GM21825 (cell line): ENCODE data around the gene UFM1.
"Not testable (repeated sequence)": the region's sequence is repeated elsewhere in the genome, so short reads cannot be mapped to it uniquely, and the experiment has no call there.

Source experiments
- ATAC-seq: cut with Tn5 transposase; IDR thresholded peaks from one replicate; pipeline ENCODE4 v1.9.1; 2021; ENCODE audit warnings: mild to moderate bottlenecking, moderate library complexity; ENCODE audit not compliant: unreplicated experiment

The UFM1 gene

GRCh38 chr13:38363746-38364145 is 14.1 kb downstream of the UFM1 start:
- not testable (repeated sequence) for ATAC-seq

- ATAC-seq, result no peak
Measured at GRCh38 chr13:38365661-38366060, 16.0 kb downstream of the UFM1 start.

- ATAC-seq, result no peak
Measured at GRCh38 chr13:38366954-38367645, 17.4 kb downstream of the UFM1 start.

- ATAC-seq, result no peak
Measured at GRCh38 chr13:38369058-38369457, 19.4 kb downstream of the UFM1 start.

- ATAC-seq, result not testable (repeated sequence)
Measured at GRCh38 chr13:38370096-38370495, 20.4 kb downstream of the UFM1 start.

- ATAC-seq, result no peak
Measured at GRCh38 chr13:38372820-38373383, 23.3 kb downstream of the UFM1 start.

- ATAC-seq, result no peak
Measured at GRCh38 chr13:38376546-38376945, 26.9 kb downstream of the UFM1 start.

- no peak for ATAC-seq
Measured at GRCh38 chr13:38381890-38382289, 32.2 kb downstream of the UFM1 start.

- ATAC-seq, result no peak
Measured at GRCh38 chr13:38382946-38383345, 33.3 kb downstream of the UFM1 start.

- ATAC-seq, result no peak
Measured at GRCh38 chr13:38384171-38384570, 34.5 kb downstream of the UFM1 start.

GRCh38 chr13:38385153-38385891 is 35.7 kb downstream of the UFM1 start:
- no peak for ATAC-seq

- no peak for ATAC-seq
Measured at GRCh38 chr13:38386421-38386820, 36.8 kb downstream of the UFM1 start.

GRCh38 chr13:38391341-38391740 is 41.7 kb downstream of the UFM1 start:
- no peak for ATAC-seq

- no peak for ATAC-seq
Measured at GRCh38 chr13:38394777-38395496, 45.3 kb downstream of the UFM1 start.

GRCh38 chr13:38395497-38395788 is 45.8 kb downstream of the UFM1 start:
- no peak for ATAC-seq

- no peak for ATAC-seq
Measured at GRCh38 chr13:38398711-38399493, 49.3 kb downstream of the UFM1 start.

- no peak for ATAC-seq
Measured at GRCh38 chr13:38399535-38399934, 49.9 kb downstream of the UFM1 start.

GRCh38 chr13:38401276-38401675 is 51.6 kb downstream of the UFM1 start:
- no peak for ATAC-seq

GRCh38 chr13:38405216-38405615 is 55.6 kb downstream of the UFM1 start:
- no peak for ATAC-seq

GRCh38 chr13:38409771-38410170 is 60.1 kb downstream of the UFM1 start:
- ATAC-seq, result no peak

GRCh38 chr13:38412266-38412665 is 62.6 kb downstream of the UFM1 start:
- ATAC-seq, result no peak
